ENCODE measurements around the gene UCK2.

Gene UCK2

DNA sequence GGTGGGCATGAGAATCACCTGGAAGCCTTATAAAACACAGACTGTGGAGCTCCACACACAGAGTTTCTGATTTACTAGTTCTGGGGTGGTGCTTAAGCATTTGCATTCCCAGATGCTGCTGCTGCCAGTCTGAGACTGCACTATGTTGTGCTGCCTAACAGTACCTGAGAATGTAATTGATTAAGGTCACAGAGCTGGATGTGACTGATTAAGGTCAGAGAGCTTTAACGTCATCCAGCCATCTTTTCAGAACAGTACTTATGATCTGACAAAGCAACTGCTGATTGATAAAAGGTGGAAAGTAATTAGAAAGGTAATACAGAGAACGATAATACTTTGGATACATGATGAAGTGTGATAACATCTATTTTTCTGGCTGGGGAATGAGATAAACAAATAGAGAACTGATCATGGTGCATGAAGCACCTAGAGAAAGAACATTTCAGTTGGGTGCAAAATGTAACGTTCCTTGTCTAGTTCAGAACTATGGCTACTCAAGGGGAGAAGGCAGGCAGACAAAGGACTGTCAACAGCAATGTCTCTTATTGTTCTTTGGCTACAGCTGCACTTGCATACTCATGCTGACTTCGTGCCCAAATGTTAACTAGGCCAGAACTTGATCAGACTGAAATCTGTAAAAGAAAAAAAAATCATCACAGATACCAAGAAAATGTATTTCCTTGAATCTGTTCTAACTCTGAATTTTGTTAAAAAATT lies 3.7 kb upstream of the UCK2 start:
- Histone ChIP-seq H2AK5ac (ENCODE audit: low read length, severe bottlenecking) (no peak overlapping the region), H3K27ac (ENCODE audit: low read length, poor library complexity, severe bottlenecking) (no peak overlapping the region), H3K4me2 (ENCODE audit: low read length, poor library complexity, severe bottlenecking) (no peak overlapping the region), H3K14ac (ENCODE audit: low read length in 2 of 2) (no peak overlapping the region), H3K9me3 (ENCODE audit: control insufficient read depth, low read length) (no peaks in the 10 kb centered on the region), H3K4me3 (ENCODE audit: insufficient read depth in 1 of 2, low read depth in 1 of 2, low read length in 2 of 2) (no peak overlapping the region), H3K4ac (ENCODE audit: low read depth in 1 of 2, low read length in 2 of 2) (no peak overlapping the region), H2BK15ac (ENCODE audit: low read depth, poor library complexity, severe bottlenecking) (no peak overlapping the region), H4K8ac (ENCODE audit: low read length) (no peak overlapping the region), H3K23ac (ENCODE audit: low read length in 2 of 2) (no peak overlapping the region), H2BK5ac (ENCODE audit: low read depth, low read length, poor library complexity, severe bottlenecking) (no peak overlapping the region), H3K27me3 (ENCODE audit: control insufficient read depth in 1 of 2, insufficient read depth in 1 of 2, low read length in 2 of 2) (no peaks in the 10 kb centered on the region), H3K4me1 (ENCODE audit: control insufficient read depth, insufficient read depth, low read depth, low read length) (no peaks in the 10 kb centered on the region), H3K79me1 (replicated peaks; ENCODE audit: low read length, poor library complexity, severe bottlenecking) (no peaks in the 10 kb centered on the region), H2AFZ (ENCODE audit: low read depth, low read length) (no peak overlapping the region), H3K36me3 (ENCODE audit: control insufficient read depth in 1 of 2, insufficient read depth in 2 of 2, low read depth in 1 of 2, low read length in 2 of 2) (no peaks in the 10 kb centered on the region), H2BK120ac (ENCODE audit: low read depth, low read length) (no peak overlapping the region), H4K91ac (ENCODE audit: low read length) (no peak overlapping the region), H3K18ac (ENCODE audit: low read depth in 1 of 2, low read length in 2 of 2) (no peak overlapping the region), H3K9ac (ENCODE audit: low read length) (no peak overlapping the region), H2BK12ac (ENCODE audit: low read length in 2 of 2) (no peak overlapping the region)
- WGBS, result 93% methylated on average over 4 of the region's 4 CpGs
- DNase-seq, result no peak

DNA sequence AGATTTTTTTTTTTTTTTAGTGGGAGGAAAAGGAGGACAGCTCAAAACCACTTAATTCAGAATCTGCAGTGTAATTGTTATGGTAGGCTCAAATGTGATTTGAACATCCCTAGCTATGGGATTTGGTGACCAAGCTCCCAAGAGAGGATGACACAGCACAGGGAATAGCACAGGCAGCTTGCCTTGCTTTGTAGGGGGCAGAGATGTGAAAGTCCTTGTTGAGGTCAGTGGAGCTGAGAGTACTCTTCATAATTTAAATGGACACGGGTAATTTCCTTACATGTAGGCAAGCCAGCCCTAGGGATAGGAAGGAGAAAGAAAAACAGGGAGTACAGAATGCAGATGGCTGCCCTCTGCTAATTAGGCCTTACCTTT lies 3.2 kb upstream of the UCK2 start:
- H2BK12ac ChIP-seq (ENCODE audit: low read length in 2 of 2), result no peak overlapping the region
- no peak overlapping the region for H3K23ac ChIP-seq (ENCODE audit: low read length in 2 of 2)
- no peak overlapping the region for H3K4me2 ChIP-seq (ENCODE audit: low read length, poor library complexity, severe bottlenecking)
- H3K4me3 ChIP-seq (ENCODE audit: insufficient read depth in 1 of 2, low read depth in 1 of 2, low read length in 2 of 2), result no peak overlapping the region
- no peak overlapping the region for H3K9ac ChIP-seq (ENCODE audit: low read length)
- no peak overlapping the region for H3K4ac ChIP-seq (ENCODE audit: low read depth in 1 of 2, low read length in 2 of 2)
- H3K27me3 ChIP-seq (ENCODE audit: control insufficient read depth in 1 of 2, insufficient read depth in 1 of 2, low read length in 2 of 2), result no peaks in the 10 kb centered on the region
- H4K8ac ChIP-seq (ENCODE audit: low read length), result no peak overlapping the region
- H3K14ac ChIP-seq (ENCODE audit: low read length in 2 of 2), result no peak overlapping the region
- H3K79me1 ChIP-seq (replicated peaks; ENCODE audit: low read length, poor library complexity, severe bottlenecking), result no peaks in the 10 kb centered on the region
- DNase-seq, result no peak
- no peak overlapping the region for H2BK15ac ChIP-seq (ENCODE audit: low read depth, poor library complexity, severe bottlenecking)
- H2AFZ ChIP-seq (ENCODE audit: low read depth, low read length), result no peak overlapping the region
- no peak overlapping the region for H3K27ac ChIP-seq (ENCODE audit: low read length, poor library complexity, severe bottlenecking)
- WGBS, result 89% methylated on average over 1 of the region's 1 CpG
- no peaks in the 10 kb centered on the region for H3K4me1 ChIP-seq (ENCODE audit: control insufficient read depth, insufficient read depth, low read depth, low read length)
- H4K91ac ChIP-seq (ENCODE audit: low read length), result no peak overlapping the region
- no peak overlapping the region for H2AK5ac ChIP-seq (ENCODE audit: low read length, severe bottlenecking)
- no peak overlapping the region for H3K18ac ChIP-seq (ENCODE audit: low read depth in 1 of 2, low read length in 2 of 2)
- no peaks in the 10 kb centered on the region for H3K36me3 ChIP-seq (ENCODE audit: control insufficient read depth in 1 of 2, insufficient read depth in 2 of 2, low read depth in 1 of 2, low read length in 2 of 2)
- H2BK120ac ChIP-seq (ENCODE audit: low read depth, low read length), result no peak overlapping the region
- no peak overlapping the region for H2BK5ac ChIP-seq (ENCODE audit: low read depth, low read length, poor library complexity, severe bottlenecking)
- no peaks in the 10 kb centered on the region for H3K9me3 ChIP-seq (ENCODE audit: control insufficient read depth, low read length)

DNA sequence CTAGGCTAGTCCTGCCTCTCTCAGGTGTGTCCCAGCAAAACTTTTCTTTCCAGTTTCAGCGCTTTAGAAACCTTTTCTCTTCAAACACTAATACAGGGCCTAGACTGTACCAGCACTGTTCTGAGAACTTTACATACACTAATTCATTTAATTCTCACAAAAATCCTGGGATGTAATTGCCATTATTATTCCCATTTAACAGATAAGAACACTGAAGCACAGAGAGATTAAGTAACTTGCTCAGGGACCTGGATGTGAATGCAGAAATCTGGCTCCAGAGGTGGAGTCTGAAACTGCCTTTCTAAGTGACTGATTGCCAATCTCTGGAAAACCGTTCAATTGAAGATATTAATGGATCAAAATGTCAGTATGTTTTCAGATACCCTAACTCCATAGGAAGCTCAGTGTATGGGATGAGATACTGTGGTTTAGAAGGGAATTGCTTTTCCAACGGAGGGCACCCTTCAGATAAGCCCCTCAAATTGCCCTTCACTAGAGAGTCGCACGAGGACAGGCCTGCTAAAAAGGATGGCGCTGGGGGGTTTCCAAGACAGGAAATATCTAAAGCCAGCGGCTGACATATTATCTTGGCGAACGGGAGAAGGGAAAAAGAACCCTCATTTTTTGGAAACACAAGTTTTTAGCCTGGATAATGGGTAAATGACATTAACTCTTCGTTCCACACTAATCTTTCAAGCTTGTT lies 698 bp upstream of the UCK2 start:
- no peak overlapping the region for H3K14ac ChIP-seq (ENCODE audit: low read length in 2 of 2)
- H2BK120ac ChIP-seq (ENCODE audit: low read depth, low read length), result no peak overlapping the region
- H2AFZ ChIP-seq (ENCODE audit: low read depth, low read length), result no peak overlapping the region
- no peak overlapping the region for H2BK5ac ChIP-seq (ENCODE audit: low read depth, low read length, poor library complexity, severe bottlenecking)
- peak overlapping the region; percentile 91 for H3K9ac ChIP-seq (ENCODE audit: low read length)
- H2BK15ac ChIP-seq (ENCODE audit: low read depth, poor library complexity, severe bottlenecking), result no peak overlapping the region
- H3K79me1 ChIP-seq (replicated peaks; ENCODE audit: low read length, poor library complexity, severe bottlenecking), result no peaks in the 10 kb centered on the region
- no peak overlapping the region for H2AK5ac ChIP-seq (ENCODE audit: low read length, severe bottlenecking)
- H3K18ac ChIP-seq (ENCODE audit: low read depth in 1 of 2, low read length in 2 of 2), result no peak overlapping the region
- peak overlapping the region in 1 of 2 experiments; percentile 95 for H3K4me3 ChIP-seq (ENCODE audit: insufficient read depth in 1 of 2, low read depth in 1 of 2, low read length in 2 of 2)
- no peak overlapping the region for H3K23ac ChIP-seq (ENCODE audit: low read length in 2 of 2)
- H4K91ac ChIP-seq (ENCODE audit: low read length), result no peak overlapping the region
- no peak overlapping the region for H2BK12ac ChIP-seq (ENCODE audit: low read length in 2 of 2)
- H3K4me1 ChIP-seq (ENCODE audit: control insufficient read depth, insufficient read depth, low read depth, low read length), result peaks cover 3% of the 10 kb centered on the region
- DNase-seq, result peak; percentile 43
- no peaks in the 10 kb centered on the region for H3K36me3 ChIP-seq (ENCODE audit: control insufficient read depth in 1 of 2, insufficient read depth in 2 of 2, low read depth in 1 of 2, low read length in 2 of 2)
- no peaks in the 10 kb centered on the region for H3K9me3 ChIP-seq (ENCODE audit: control insufficient read depth, low read length)
- peak overlapping the region; percentile 9 for H3K4me2 ChIP-seq (ENCODE audit: low read length, poor library complexity, severe bottlenecking)
- H4K8ac ChIP-seq (ENCODE audit: low read length), result no peak overlapping the region
- peak overlapping the region; percentile 58 for H3K27ac ChIP-seq (ENCODE audit: low read length, poor library complexity, severe bottlenecking)
- no peaks in the 10 kb centered on the region for H3K27me3 ChIP-seq (ENCODE audit: control insufficient read depth in 1 of 2, insufficient read depth in 1 of 2, low read length in 2 of 2)
- H3K4ac ChIP-seq (ENCODE audit: low read depth in 1 of 2, low read length in 2 of 2), result no peak overlapping the region
- 29% methylated on average over 6 of the region's 10 CpGs for WGBS

DNA sequence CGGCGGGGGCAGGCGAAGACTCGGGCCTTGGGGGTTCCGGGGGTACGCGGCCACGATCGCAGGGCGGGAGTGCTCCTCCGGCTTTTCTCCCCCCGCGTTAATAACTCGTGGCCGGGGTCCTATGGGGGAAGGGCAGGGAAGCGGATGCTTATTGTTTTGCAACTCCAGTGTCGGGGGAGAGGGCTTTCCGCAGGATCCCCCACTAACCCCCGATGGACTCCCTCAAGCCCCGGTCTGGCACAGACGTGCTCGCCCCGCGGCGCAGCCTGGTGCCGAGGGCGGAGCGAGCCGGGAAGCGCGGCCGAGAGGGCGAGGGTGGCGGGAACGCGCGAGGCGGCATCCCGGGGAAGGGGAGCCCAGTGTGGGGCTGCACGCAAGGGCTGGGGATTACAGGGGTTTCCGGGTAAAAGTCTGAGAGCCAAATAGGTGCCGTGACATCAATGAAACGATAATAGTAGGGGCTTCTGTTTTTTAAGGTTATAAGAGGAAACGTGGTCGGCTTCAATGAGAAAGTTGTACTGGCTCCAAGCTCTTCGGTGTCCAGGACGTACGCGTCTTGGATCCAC lies 772 bp downstream of the UCK2 start:
- Histone ChIP-seq H3K27ac (ENCODE audit: low read length, poor library complexity, severe bottlenecking) (peak overlapping the region; percentile 88), H2BK5ac (ENCODE audit: low read depth, low read length, poor library complexity, severe bottlenecking) (peak overlapping the region; percentile 88), H3K27me3 (ENCODE audit: control insufficient read depth in 1 of 2, insufficient read depth in 1 of 2, low read length in 2 of 2) (no peaks in the 10 kb centered on the region), H4K91ac (ENCODE audit: low read length) (peak overlapping the region; percentile 81), H3K9me3 (ENCODE audit: control insufficient read depth, low read length) (no peaks in the 10 kb centered on the region), H3K9ac (ENCODE audit: low read length) (peak overlapping the region; percentile 91), H3K36me3 (ENCODE audit: control insufficient read depth in 1 of 2, insufficient read depth in 2 of 2, low read depth in 1 of 2, low read length in 2 of 2) (no peaks in the 10 kb centered on the region), H4K8ac (ENCODE audit: low read length) (peak overlapping the region; percentile 88), H3K18ac (ENCODE audit: low read depth in 1 of 2, low read length in 2 of 2) (peak overlapping the region; percentile 92 to 97), H2BK15ac (ENCODE audit: low read depth, poor library complexity, severe bottlenecking) (no peak overlapping the region), H3K79me1 (replicated peaks; ENCODE audit: low read length, poor library complexity, severe bottlenecking) (no peaks in the 10 kb centered on the region), H3K14ac (ENCODE audit: low read length in 2 of 2) (peak overlapping the region; percentile 44 to 81), H2AFZ (ENCODE audit: low read depth, low read length) (peak overlapping the region; percentile 36), H3K4ac (ENCODE audit: low read depth in 1 of 2, low read length in 2 of 2) (peak overlapping the region; percentile 67 to 89), H3K4me3 (ENCODE audit: insufficient read depth in 1 of 2, low read depth in 1 of 2, low read length in 2 of 2) (peak overlapping the region; percentile 95 to 96), H3K4me2 (ENCODE audit: low read length, poor library complexity, severe bottlenecking) (peak overlapping the region; percentile 94), H2BK120ac (ENCODE audit: low read depth, low read length) (peak overlapping the region; percentile 92), H3K23ac (ENCODE audit: low read length in 2 of 2) (no peak overlapping the region), H2BK12ac (ENCODE audit: low read length in 2 of 2) (peak overlapping the region in 1 of 2 experiments; percentile 45), H2AK5ac (ENCODE audit: low read length, severe bottlenecking) (no peak overlapping the region), H3K4me1 (ENCODE audit: control insufficient read depth, insufficient read depth, low read depth, low read length) (peaks cover 7% of the 10 kb centered on the region)
- peak; percentile 51 for DNase-seq
- under 1% methylated on average over 35 of the region's 49 CpGs for WGBS
